Peyer's patch (tissue), 4 donors: ENCODE data around the gene HINT2.

Experiments used
- POLR2A ChIP-seq, 2 donors: fragments of 450-650 bp; IDR thresholded peaks; one replicate each; pipeline ENCODE4 v1.5.1; 2017; ENCODE audit warnings: antibody characterized with exemption in 2 of 2, mild to moderate bottlenecking in 2 of 2, moderate library complexity in 2 of 2
- TF ChIP-seq, protein P1 (sequence below), 6 experiments: fragments of 450-650 bp in 4 of 6; fragments of 200-600 bp in 2 of 6; sonication (generic) in 1 of 6; IDR thresholded peaks; one replicate each; pipeline ENCODE4 v1.5.1; 2017 to 2019; ENCODE audit warnings: antibody characterized with exemption in 6 of 6, mild to moderate bottlenecking in 3 of 6, moderate library complexity in 1 of 6

DNA sequence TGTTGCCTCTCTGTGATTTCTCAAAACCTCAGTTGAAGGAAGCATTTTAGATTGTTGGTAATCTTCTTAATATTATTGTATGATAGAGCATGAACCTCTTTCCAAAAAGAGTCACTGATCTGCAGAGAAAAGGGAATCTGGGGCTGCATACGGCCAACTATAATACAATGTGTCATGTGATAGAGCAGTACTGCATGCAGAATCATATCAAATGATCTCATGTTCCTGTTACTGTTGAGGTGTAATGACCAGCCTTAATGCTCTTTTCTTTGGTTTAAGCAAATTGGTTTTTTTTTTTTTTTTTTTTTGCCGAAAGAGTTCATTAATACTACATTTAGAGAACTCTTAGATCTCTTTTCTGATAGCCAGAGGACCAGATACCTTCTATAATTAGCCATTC, 47.8 kb downstream of the HINT2 start:
- TF ChIP-seq POLR2A (IDR thresholded peaks at IDR 0.05): no peak
- TF ChIP-seq, protein P1, sequence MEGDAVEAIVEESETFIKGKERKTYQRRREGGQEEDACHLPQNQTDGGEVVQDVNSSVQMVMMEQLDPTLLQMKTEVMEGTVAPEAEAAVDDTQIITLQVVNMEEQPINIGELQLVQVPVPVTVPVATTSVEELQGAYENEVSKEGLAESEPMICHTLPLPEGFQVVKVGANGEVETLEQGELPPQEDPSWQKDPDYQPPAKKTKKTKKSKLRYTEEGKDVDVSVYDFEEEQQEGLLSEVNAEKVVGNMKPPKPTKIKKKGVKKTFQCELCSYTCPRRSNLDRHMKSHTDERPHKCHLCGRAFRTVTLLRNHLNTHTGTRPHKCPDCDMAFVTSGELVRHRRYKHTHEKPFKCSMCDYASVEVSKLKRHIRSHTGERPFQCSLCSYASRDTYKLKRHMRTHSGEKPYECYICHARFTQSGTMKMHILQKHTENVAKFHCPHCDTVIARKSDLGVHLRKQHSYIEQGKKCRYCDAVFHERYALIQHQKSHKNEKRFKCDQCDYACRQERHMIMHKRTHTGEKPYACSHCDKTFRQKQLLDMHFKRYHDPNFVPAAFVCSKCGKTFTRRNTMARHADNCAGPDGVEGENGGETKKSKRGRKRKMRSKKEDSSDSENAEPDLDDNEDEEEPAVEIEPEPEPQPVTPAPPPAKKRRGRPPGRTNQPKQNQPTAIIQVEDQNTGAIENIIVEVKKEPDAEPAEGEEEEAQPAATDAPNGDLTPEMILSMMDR (IDR thresholded peaks at IDR 0.05): no peak
